Measurements from ENCODE around the gene RAPGEFL1.
"Not testable (repeated sequence)": the region's sequence is repeated elsewhere in the genome, so short reads cannot be mapped to it uniquely, and the experiment has no call there.

The RAPGEFL1 gene

DNA sequence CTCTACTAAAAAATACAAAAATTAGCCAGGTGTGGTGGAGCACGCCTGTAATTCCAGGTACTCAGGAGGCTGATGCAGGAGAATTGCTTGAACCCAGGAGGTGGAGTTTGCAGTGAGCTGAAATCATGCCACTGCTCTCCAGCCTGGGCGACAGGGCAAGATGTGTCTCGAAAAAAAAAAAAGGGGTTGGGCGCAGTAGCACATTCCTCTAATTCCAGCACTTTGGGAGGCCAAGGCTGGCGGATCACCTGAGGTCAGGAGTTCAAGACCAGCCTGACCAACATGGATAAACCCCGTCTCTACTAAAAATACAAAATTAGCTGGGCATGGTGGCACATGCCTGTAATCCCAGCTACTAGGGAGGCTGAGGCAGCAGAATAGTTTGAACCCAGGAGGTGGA lies 36.6 kb downstream of the RAPGEFL1 start:
- DNase-seq: not testable (repeated sequence)

DNA sequence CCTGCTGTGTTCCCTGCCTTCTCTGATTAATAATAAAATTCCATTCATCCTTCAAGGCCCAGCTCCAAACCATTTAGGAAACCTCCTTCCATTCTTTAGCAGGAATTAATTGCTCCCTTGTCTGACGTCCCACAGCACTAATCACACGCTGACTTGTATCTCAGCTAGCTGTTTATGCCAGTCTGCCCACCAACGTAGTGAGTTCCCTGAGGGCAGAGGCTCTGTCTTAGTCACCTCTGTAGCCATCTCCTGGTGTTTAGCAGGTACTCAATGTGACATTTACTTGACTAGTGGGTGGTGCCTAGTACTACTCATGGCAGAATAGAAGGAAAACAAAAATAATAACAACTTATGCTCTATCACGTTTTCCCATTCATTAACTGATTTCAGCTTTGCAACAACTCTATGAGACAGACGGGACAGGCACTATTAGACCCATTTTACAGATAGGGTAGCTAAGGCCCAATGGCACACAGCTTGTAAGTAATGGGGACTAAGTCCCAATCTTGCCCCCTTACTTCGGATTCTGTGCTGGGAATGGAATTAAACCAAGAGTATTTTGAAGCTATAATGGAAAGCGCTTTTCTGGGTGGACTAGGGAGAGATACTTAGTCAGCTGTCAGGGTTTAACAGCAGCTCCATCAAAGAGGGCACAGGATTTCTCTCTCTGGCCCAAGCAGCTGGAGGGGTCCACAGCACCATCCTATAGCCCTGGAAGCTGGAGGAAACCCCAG lies 40.9 kb downstream of the RAPGEFL1 start:
- no peak for DNase-seq

DNA sequence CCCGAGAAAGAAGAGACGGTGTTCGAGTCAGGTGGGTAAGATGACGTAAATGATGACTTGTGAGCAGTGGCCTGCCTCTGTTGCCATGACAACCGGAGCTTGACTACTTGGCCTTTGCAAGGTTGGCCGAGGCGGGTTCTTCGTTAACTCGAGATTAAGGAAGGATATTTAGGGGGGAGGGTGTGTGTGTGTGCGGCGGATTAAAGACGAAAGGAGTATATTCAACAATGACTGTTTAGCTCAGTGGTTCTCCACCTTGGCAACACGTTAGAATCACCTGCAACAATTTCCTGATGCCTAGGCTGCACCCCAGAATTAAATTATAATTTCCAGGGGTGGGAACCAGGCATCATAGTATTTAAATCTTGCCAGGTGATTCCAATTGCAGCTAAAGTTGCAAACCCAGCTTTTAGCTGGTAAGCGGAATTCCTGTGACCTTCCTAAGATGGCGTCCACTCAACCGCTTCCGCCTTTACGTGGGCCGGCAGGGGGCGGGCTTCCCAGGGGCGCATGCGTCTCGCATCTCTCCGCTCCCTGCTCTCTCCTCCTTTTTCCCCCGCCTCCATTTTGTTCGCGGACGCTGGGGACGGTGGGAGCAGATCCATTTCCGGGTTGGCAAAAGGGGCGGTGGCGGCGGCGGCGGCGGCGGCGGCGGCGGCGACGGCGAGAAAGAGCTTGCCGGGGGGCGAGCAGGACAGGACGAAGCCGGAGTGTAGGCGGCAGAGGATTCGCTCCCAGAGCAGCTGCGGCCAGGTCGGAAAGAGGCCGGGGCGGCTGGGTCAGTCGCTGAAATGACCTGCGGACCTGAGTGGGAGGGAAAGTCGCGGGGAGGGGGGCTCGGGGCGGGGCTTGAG lies 41.7 kb downstream of the RAPGEFL1 start, which contains the start of gene WIPF2:
TSS of gene WIPF2 (plus strand) at position 565 of the 854 bp plus-strand sequence. CDS start 37,156 bp downstream, outside the sequence.
- DNase-seq: peak; percentile 98

DNA sequence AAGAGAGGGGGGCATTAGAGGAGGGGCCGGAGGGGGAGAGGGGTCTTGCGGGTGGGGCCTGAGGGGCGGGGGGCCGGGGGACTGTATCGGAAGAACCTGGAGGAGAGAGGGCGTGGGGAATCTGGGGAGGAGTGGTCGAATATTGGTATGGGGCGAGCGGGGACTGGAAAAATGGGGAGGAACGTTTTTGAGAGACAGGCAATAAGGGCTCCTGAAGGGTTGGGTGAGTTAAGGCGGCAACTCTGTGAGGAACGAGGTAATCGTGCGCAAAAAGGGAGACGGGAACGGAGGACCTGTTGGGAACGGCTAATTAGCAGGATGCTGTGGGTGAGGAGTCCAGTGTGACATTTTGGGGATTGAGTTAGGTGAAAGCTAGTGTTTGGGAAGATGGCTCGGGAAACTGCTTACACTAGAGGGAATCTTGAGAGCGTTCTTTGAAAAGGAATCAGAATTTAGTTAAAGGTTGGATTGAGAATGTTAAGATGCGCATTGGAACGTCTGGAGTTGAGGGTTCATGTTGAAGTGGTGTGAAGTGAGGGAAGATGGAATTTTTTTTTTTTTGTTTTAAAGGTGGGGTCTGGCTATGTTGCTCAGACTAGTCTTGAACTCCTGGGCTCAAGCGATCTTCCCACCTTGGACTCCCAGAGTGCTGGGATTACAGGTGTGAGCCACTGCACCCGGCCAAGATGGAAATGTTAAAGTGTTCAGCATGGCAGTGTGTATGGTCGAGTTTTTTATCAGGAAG lies 42.5 kb downstream of the RAPGEFL1 start:
- peak; percentile 86 for DNase-seq

DNA sequence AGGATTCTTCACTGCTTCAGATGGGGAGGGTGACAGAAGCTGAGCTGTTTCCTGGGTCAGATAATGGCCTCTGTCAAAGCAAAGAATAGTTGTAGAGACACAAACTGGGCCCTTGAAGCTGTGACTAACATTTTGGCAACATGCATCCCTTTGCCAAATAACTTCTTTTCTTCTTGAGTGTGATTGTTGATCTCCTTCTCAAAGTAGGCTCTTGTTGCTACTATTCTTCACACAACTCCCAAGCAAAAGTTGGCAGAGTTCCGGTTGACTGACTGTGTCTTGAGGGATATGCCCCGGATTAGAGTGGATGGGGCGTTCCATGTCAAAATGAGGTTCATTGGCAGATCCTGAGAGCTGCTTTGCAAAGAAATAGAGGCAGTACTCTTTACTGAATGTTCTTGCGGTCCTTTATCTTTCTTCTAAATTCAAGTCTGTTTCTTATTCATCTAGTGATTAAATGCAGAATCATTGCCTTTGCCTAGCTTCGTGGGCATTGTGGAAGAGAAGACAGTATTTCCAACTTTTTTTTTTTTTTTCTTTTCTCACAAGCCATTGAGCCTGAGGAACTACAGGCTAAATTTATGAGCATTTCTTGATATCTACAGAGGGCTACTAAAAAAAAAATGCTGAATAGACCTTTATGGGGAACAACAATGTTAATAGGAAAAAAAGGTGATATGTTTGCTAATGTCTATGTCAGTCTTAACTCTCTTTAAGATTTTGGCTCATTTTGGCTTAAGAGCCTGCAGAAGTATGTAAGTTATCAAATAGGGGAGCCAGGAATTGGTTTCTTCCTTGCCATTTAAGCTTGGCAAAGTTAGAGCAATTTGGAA lies 47.7 kb downstream of the RAPGEFL1 start:
- no peak for DNase-seq

DNA sequence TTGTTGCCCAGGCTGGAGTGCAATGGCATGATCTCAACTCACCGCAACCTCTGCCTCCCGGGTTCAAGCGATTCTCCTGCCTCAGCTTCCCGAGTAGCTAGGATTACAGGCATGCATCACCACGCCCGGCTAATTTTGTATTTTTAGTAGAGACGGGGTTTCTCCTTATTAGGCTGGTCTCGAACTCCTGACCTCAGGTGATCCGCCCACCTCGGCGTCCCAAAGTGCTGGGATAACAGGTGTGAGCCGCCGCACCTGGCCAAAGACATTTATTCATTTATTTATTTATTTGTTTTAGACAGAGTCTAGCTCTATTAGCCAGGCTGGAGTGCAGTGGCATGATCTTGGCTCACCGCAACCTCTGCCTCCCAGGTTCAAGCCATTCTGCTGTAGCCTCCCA lies 51.9 kb downstream of the RAPGEFL1 start:
- DNase-seq: not testable (repeated sequence)

DNA sequence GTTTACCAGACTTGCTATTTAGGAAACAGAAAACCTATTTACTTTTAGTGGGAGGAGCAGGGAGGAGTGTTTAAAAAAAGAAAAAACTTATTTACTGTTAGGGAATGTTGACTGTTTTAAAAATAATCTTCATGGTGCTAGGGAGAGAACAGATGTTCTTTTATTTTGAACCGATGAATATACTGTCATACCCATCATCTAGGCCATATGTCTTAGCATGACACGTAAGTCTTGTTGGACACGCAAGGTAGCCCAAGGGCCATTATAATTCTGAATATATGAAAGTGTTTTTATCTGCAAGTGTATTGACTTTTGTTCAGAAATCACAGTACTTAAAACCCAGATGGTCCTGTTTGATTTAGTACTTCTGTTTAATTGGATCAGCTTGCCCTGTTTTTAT lies 53.4 kb downstream of the RAPGEFL1 start:
- DNase-seq: no peak

DNA sequence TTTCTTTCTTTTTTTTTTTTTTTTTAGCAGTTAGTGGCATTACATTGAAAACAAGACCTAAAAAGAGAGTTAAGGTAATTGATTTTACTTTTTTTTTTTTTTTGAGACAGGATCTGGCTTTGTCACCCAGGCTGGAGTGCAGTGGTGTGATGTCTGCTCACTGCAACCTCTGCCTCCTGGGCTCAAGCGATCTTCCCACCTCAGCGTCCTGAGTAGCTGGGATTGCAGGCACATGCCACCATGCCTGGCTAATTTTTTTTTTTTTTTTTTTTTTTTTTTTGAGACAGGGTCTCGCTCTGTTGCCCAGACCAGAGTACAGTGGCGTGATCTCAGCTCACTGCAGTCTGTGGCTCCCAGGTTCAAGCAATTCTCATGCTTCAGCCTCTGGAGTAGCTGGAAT lies 54.7 kb downstream of the RAPGEFL1 start:
- DNase-seq: not testable (repeated sequence)

DNA sequence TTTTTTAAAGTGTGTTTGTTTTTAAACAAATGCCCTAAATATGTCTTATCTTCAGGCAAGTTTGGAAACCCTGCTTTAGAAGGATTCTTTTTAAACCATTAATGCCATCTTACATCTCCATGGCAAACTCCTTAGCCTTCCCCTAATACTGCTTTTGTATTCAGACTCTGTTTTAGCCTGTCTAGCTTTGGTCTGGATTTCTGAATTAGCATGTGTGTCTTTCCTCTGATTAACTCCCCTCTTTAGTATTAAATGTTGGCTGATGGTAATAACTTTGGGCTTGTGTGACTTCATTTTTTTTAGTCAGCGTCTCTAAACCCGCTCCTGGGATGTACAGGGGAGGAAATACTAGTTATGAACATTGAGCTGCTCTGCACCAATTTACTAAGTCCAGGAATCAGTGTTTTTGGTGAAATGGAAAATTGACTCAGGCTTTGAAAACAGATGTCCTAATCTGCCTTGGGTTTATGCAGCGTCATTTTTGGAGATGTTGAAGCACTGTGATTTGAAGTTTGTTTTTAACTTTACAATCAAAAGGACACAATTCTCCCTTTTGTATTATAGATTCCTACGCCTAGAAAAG lies 64.1 kb downstream of the RAPGEFL1 start:
- DNase-seq: no peak

DNA sequence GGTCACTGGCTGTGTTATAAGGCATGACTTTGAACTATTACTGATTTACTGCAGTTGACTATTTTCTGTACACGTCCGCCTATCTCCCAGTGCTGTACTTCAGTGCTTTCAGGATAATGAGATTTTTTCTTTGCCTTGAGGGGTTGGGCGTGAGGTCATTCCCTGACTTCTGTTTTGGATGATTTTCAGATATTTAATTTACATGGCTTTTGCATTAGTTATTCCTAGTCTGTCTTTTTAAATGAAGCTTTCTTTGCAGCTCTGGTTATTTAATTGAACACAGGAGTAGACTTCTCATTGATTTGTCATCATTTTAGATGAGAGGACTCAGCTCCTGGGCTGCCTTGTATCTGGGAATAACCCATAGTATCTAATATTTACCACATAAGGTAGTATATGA lies 65.5 kb downstream of the RAPGEFL1 start:
- DNase-seq: no peak

DNA sequence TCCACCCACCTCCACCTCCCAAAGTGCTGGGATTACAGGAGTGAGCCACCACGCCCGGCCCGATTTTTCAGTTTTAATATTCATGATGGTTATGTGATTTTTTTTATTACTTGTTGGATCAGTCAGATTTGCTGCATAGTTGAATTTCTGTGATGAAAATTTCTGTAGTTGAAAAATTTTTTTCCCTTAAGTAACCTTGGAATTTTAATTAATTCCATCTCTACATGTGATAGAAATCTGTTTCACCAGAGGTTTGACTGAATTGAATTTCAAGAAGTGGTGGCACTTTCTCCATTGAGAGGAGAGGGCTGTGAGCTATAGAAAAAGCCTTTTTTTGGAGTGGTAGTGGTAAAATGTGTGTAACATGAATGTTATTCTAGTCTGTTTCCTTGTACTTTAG lies 66.5 kb downstream of the RAPGEFL1 start:
- no peak for DNase-seq

DNA sequence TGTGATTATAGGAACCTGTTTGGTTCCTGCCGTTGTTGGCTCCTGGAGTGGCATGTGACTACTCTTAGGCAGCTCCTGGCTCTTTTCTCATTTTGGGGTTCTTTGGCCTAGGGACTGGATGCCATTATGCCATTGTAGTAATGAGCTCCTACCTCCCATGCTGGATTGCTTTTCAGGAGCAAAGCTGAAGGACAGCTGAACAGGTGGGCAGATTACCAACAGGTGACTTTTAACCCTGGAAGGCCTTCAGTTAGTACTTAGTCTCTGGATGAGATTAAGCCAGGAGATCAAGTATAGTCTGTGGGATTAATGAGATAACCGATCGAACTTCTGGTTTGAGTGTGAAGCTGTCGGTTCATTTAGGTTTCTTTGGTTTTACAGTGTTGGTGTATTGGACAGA lies 67.0 kb downstream of the RAPGEFL1 start:
- no peak for DNase-seq
